ENCODE data around the gene TIAM1. TPM values are rescaled to one million over a fixed set of nuclear protein-coding genes. Genes with fewer than 3 reads are reported as not detected.

TIAM1 gene
- total RNA-seq, 1 experiment from 2014 or later: 28.7 TPM

- ChIA-PET POLR2A (no interaction called here), CTCF (interaction anchor here (1.3 kb wide), 1 partner anchor 63 kb away, joined by 4 read pairs; no protein-coding TSS in a partner anchor)
- ATAC-seq (no peak), DNase-seq (ENCODE audit: low spot score) (no peak)
- Mint-ChIP-seq H3K4me3 (no peak overlapping the region), H3K27me3 (ENCODE audit: low read depth) (no peaks in the 10 kb centered on the region), H3K36me3 (no peaks in the 10 kb centered on the region), H3K4me1 (peaks cover 45% of the 10 kb centered on the region), H3K9me3 (0 out of 2 replicates have a peak, but pooled peaks cover 3% of the 10 kb centered on the region), H3K27ac (no peak overlapping the region)
- TF ChIP-seq NR3C1 (CRISPR knock-in tag; conservative IDR thresholded peaks at IDR 0.05; ENCODE audit: low read depth): no peak
- TF ChIP-seq NFATC4 (CRISPR knock-in tag; IDR thresholded peaks at IDR 0.05): no peak
- TF ChIP-seq ZNF281 (CRISPR knock-in tag; IDR thresholded peaks at IDR 0.05): no peak
- TF ChIP-seq TEAD1 (CRISPR knock-in tag; IDR thresholded peaks at IDR 0.05): no peak
- TF ChIP-seq IRF1 (CRISPR knock-in tag; IDR thresholded peaks at IDR 0.05): no peak
- TF ChIP-seq TP53 (CRISPR knock-in tag; IDR thresholded peaks at IDR 0.05): no peak
- TF ChIP-seq ZNF423 (CRISPR knock-in tag; IDR thresholded peaks at IDR 0.05): no peak
- no peak for TF ChIP-seq ZNF416 (CRISPR knock-in tag; IDR thresholded peaks at IDR 0.05)
- TF ChIP-seq HMGA2 (CRISPR knock-in tag; IDR thresholded peaks at IDR 0.05): no peak
- TF ChIP-seq ETV6 (CRISPR knock-in tag; IDR thresholded peaks at IDR 0.05): no peak
- no peak for TF ChIP-seq ZNF121 (CRISPR knock-in tag; IDR thresholded peaks at IDR 0.05)
- TF ChIP-seq RELA (CRISPR knock-in tag; IDR thresholded peaks at IDR 0.05; ENCODE audit: borderline replicate concordance): no peak
Observed at GRCh38 chr21:31258073-31258472, 86.0 kb downstream of the TIAM1 start.

- no peaks in the 10 kb centered on the region for H3K27me3 Mint-ChIP-seq (ENCODE audit: low read depth)
- H3K9me3 Mint-ChIP-seq: 0 out of 2 replicates have a peak, but pooled peaks cover 3% of the 10 kb centered on the region
- CTCF ChIA-PET: interaction anchor here (1.3 kb wide), 1 partner anchor 63 kb away, joined by 4 read pairs; no protein-coding TSS in a partner anchor
Observed at GRCh38 chr21:31257265-31257664, 86.8 kb downstream of the TIAM1 start.

GRCh38 chr21:31255896-31256295 lies 88.2 kb downstream of the TIAM1 start:
- Mint-ChIP-seq H3K36me3 (no peaks in the 10 kb centered on the region), H3K27ac (peak overlapping the region; percentile 37), H3K4me3 (no peak overlapping the region), H3K4me1 (peaks cover 56% of the 10 kb centered on the region), H3K27me3 (ENCODE audit: low read depth) (no peaks in the 10 kb centered on the region), H3K9me3 (0 out of 2 replicates have a peak, but pooled peaks cover 3% of the 10 kb centered on the region)
- TF ChIP-seq EMX1 (CRISPR knock-in tag; IDR thresholded peaks at IDR 0.05) (no peak), USF2 (CRISPR knock-in tag; IDR thresholded peaks at IDR 0.05) (no peak), ELF4 (CRISPR knock-in tag; IDR thresholded peaks at IDR 0.05; ENCODE audit: low read depth) (no peak), GABPB1 (CRISPR knock-in tag; IDR thresholded peaks at IDR 0.05) (no peak), JAZF1 (CRISPR knock-in tag; IDR thresholded peaks at IDR 0.05) (no peak), TP53 (CRISPR knock-in tag; IDR thresholded peaks at IDR 0.05) (no peak), GRHL2 (CRISPR knock-in tag; IDR thresholded peaks at IDR 0.05; ENCODE audit: insufficient replicate concordance, severe bottlenecking) (no peak), KAT7 (CRISPR knock-in tag; IDR thresholded peaks at IDR 0.05; ENCODE audit: borderline replicate concordance) (no peak), NFYB (CRISPR knock-in tag; conservative IDR thresholded peaks at IDR 0.05; ENCODE audit: low read depth) (no peak), RELA (CRISPR knock-in tag; IDR thresholded peaks at IDR 0.05; ENCODE audit: borderline replicate concordance) (no peak), ZNF281 (CRISPR knock-in tag; IDR thresholded peaks at IDR 0.05) (no peak)
- POLR2A ChIA-PET: no interaction called here
- CTCF ChIA-PET: no interaction called here
- ATAC-seq (no peak), DNase-seq (ENCODE audit: low spot score) (no peak)

More at GRCh38 chr21:31257265-31257664, 86.8 kb downstream of the TIAM1 start:
- POLR2A ChIA-PET: no interaction called here
- no peak for TF ChIP-seq IRF2 (CRISPR knock-in tag; IDR thresholded peaks at IDR 0.05; ENCODE audit: borderline replicate concordance, low read depth)
- no peak for TF ChIP-seq ZNF138 (CRISPR knock-in tag; conservative IDR thresholded peaks at IDR 0.05)
- TF ChIP-seq MXD4 (CRISPR knock-in tag; IDR thresholded peaks at IDR 0.05; ENCODE audit: borderline replicate concordance): no peak
- Mint-ChIP-seq H3K27ac (no peak overlapping the region; the same call in 1 of the 2 replicates), H3K4me3 (no peak overlapping the region), H3K4me1 (peaks cover 51% of the 10 kb centered on the region), H3K36me3 (no peaks in the 10 kb centered on the region)
- ATAC-seq: no peak
- no peak for DNase-seq (ENCODE audit: low spot score)

All from WTC11 (cell line).